HG03175 (cell line): ENCODE data around the gene DNAH3.
"Not testable (repeated sequence)": the region's sequence is repeated elsewhere in the genome, so short reads cannot be mapped to it uniquely, and the experiment has no call there.

Source experiments
- ATAC-seq: cut with Tn5 transposase; IDR thresholded peaks from one replicate; pipeline ENCODE4 v1.9.1; 2021; ENCODE audit warnings: mild to moderate bottlenecking, moderate library complexity; ENCODE audit not compliant: unreplicated experiment

The DNAH3 gene

DNA sequence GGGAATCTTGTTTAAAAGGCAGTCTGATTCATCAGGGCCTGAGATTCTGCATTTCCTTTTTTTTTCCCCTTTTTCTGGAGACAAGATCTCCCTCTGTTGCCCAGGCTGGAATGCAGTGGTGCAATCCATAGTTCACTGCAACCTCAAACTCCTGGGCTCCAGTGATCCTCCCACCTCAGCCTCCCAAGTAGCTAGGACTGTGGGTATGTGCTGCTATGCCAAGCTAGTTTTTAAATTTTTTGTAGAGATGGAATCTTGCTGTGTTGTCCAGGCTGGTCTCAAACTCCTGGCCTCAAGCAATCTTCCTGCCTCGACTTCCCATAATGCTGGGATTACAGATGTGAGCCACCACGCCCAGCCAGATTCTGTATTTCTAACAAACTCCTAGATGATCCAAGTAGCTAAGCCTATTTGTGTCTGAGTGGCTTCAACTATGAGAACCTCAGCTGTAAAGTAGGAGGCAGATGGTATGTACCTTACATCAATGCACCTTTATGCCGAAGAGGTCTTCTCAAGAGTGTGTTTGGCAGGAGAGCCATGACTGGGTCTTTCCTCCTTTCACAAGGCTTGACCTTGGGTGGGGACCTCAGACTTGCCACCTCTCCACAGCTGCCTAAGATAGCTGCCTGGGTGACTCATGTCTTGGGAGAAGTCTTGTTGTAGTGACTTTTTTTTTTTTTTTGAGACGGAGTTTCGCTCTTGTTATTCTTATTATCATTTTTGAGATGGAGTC, 18.8 kb upstream of the DNAH3 start:
- no peak for ATAC-seq

GRCh38 chr16:21167929-21168602, 17.4 kb upstream of the DNAH3 start:
- no peak for ATAC-seq

DNA sequence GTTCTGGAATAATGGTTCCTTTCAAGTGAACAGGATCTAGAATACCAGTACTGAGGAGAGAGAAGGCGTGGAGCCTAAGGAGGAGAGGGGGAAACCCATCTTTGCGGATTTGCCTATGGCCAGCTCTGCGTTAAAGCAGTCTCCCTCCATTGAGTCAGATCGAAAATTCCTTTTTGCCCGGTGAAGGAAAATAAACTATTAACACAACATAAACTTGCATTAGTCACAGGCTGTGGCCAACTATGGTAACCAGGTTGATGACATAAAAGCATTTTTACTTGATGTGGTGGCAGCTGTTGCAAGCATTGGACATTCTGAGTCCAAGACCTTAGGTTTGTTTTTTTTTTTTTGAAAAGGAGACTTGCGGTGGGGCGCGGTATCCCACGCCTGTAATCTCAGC, 16.7 kb upstream of the DNAH3 start:
- ATAC-seq = no peak

DNA sequence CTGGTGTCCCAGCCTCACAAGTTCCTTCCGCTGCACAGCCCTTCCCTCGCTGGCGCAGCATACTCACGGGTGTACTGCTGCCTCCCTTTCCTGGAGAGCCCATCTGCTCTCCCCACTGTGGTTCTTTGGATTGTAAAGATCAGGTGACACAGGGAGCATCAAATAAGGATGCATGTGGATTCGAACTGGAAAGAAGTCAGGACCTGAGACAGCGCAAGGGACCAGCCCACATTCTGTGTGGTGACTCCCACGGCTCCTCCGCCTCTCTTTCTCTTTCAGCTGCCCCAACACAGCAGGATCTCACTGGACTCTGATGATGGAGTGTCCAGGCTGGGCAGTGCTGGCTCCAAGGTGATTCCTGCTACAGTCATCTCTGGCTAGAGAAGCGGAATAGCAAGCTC, 15.9 kb upstream of the DNAH3 start:
- no peak for ATAC-seq

- no peak for ATAC-seq
Observed at GRCh38 chr16:21164521-21165168, 14.0 kb upstream of the DNAH3 start.

DNA sequence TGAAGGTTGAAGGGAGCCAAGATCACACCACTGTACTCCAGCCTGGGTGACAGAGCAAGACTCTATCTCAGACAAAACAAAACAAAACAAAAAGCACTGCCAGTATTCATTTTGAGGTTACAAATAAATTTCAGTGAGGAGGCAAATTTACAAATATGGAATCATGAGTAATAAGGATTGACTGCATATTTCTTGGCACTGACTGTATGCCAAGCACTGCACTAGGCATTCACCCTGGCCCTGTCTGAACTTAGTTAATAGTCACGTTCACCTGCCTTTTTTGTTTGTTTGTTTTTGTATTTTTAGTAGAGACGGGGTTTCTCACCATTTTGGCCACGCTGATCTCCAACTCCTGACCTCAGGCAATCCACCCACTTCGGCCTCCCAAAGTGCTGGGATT, 12.9 kb upstream of the DNAH3 start:
- no peak for ATAC-seq

DNA sequence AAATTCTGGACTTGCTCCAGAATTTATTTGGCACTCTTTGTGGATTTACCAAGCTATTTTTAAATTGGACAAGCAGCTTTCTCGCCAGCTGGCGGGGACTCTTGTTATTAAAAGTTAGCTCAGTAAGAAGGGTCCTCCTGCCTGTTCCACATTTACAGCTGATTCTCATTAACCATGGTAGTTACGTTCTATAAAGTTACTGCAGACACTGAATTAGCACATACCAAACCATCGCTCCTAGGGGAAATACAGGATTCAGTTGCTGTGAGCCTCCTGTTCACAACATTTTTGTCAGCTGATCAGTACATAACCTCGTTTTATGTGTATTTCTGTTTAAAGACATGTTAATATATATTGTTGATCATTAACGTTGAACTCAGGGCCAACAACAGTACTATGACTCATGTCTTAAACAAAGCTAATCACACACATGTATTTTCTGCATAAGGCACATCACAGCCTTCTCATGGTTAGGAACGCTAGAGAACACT, 12.1 kb upstream of the DNAH3 start:
- ATAC-seq = no peak

GRCh38 chr16:21161211-21161610, 10.6 kb upstream of the DNAH3 start:
- ATAC-seq = no peak

GRCh38 chr16:21160276-21160675, 9.6 kb upstream of the DNAH3 start:
- ATAC-seq = no peak

DNA sequence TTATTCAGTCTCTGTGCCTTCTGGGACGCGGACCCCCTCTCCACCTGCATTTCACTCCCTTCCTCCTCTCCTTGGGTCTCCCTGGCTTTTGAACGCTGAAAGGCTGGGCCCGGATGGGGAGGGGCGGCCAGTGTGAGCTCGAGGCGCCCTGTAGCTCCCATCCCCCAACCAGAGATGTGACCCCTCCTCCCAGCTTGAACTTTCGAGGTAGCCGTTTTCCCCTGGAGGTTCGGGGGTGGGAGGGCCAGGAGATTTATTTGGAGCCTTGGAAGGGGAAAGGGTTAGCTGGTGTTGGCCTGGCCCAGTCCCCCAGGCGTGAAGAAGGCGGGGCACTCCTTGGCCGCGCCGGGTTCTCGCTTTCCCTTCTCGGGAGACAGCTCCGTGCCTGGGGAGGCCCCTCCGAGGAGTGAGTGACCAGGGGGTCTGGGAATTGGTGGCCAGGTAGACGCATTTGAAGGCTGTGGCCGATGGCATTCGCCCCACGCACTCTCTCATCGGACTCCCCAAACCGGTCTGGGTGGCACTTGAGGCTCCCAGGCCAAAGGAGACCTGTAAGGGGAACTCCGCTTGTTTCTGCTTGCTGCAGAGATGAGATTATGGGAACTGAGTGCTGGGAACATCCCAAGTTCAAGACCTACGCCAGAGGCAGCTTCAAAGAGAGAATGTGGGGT, 8.8 kb upstream of the DNAH3 start:
- no peak for ATAC-seq

DNA sequence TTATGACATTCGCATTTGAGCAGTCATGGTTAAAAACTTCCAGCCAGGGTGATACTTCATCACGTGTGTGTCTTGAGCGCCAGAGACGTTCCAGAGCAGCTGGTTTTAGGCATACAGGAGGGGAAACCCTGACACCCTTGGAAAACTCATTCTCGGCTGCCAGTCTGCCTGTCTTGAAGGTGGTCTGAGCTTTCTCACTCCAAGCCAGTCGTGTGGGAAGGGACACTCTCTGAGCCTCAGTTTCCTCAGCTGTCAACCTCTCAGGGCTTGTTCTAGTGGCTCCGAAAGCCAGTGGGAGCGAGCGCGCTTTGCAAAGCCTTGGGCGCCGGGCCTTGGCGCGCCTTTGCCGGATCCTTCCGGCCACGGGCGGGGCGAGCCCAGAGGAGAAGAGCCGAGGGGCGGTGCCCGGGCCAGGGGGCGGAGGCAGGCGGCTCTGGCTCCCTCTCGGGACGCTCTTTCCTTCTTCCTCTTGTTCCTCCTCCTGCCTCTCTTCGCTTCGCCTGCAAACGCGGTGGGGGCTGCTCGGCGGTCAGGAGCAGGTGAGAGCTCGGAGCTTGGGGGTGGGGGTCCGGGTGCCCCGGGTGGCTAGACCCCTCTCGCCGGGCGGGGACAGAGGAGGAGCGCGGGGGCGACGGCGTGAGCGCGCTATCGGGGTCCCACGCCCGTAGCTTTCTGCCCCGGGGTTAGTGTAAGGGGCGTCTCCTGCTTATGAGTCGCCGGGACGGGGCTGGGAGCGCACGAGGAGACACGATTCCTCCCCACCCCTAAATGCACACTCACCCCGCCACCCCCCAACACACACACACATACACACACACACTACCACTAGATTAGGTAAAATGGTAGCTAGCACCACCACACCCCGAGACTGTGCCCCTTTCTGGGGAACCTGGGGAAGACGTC, 7.8 kb upstream of the DNAH3 start, which contains the start of gene LDAF1:
Gene LDAF1, plus strand, starts transcription at position 467 of the 903 bp plus-strand sequence. CDS start 2,509 bp downstream, outside the sequence.
- ATAC-seq = peak; percentile 88

DNA sequence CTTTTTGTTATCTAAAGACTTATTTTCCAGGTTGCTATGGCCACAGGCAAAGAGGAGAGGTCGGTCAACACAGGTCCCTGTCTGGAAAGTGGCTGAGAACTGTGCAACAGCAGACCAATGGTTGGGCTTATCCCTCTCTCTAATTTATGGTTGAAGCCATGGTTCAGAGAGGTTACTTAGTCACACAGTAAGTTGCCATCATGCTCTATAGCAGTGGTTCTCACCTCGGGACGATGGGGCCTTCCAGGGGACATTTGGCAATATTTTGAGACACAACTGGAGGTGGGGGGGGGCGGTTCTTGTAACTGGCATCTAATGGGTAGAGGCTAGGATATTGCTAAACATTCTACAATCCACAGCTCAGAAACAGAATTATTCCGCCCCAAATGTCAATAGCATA, 7.0 kb upstream of the DNAH3 start:
- no peak for ATAC-seq

DNA sequence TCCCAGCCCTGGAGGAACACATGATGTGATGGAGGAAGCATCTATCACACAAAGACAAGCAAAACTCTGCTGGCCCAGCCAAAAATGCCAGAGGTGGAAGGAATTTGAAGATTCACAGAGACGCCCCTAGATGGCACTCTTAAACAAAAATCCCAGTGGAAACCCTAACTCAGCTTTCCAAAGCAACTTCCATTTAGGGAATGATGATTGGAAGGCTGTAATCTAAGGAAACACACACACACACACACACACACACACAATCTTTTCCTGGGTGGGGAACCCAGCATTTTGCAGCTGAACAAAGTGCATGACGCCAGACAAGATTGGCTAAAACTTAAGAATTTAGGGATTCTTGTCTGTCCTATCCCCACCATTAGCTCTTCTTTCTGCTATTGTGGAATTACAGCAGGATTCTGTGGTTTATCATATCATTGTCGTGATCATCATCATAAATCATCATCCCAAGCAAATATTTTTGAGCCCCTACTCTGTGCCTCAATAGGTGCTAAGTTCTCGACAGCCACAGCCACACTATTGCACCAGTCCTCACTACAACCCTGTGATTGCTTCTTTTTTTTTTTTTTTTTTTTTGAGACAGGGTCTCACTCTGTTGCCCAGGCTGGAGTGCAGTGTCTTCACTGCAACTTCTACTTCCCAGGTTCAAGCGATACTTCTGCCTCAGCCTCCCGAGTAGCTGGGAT, 6.3 kb upstream of the DNAH3 start:
- no peak for ATAC-seq

- ATAC-seq = not testable (repeated sequence)
Observed at GRCh38 chr16:21156011-21156410, 5.4 kb upstream of the DNAH3 start.

DNA sequence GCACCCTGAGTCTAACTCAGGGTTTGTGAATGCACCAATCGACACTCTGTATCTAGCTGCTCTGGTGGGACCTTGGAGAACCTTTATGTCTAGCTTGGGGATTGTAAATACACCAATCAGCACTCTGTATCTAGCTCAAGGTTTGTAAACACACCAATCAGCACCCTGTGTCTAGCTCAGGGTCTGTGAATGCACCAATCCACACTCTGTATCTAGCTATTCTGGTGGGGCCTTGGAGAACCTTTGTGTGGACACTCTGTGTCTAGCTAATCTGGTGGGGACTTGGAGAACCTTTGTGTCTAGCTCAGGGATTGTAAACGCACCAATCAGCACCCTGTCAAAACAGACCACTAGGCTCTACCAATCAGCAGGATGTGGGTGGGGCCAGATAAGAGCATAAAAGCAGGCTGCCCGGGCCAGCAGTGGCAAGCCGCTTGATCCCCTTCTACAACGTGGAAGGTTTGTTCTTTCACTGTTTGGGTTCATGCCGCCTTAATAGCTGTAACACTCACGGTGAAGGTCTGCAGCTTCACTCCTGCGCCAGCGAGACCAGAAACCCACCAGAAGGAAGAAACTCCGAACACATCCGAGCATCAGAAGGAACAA, 2.6 kb upstream of the DNAH3 start:
- not testable (repeated sequence) for ATAC-seq

- ATAC-seq = not testable (repeated sequence)
Observed at GRCh38 chr16:21152160-21153030, 1.7 kb upstream of the DNAH3 start.

- no peak for ATAC-seq
Observed at GRCh38 chr16:21145738-21146137, 4.9 kb downstream of the DNAH3 start.

DNA sequence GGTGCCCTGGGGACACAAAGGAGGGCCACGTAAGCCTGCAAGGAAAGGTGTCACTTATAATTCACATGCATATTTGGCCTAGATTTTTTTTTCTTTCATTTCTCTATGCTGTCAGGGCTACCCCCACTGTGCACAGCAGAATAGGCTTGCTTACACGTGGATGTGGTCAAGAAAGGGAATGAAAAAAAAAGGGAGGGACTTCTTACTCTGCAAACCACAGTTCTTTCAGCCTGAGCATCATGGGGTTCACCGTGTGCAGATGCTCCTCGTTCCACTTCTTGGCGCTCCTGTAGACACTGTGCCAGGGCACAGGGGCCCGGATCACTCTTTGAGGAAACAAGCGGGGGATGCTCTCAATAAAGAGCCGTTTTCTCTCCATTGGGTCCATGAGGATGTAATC, 16.6 kb downstream of the DNAH3 start:
- no peak for ATAC-seq
